ENCODE measurements around the gene NUDT19. TPM values are rescaled to one million over a fixed set of nuclear protein-coding genes. Genes with fewer than 3 reads are reported as not detected.
"Not testable (repeated sequence)": the region's sequence is repeated elsewhere in the genome, so short reads cannot be mapped to it uniquely, and the experiment has no call there.

Gene NUDT19
- total RNA-seq, 2 donors from 2014 or later: 12.6 to 14.7 TPM

DNA sequence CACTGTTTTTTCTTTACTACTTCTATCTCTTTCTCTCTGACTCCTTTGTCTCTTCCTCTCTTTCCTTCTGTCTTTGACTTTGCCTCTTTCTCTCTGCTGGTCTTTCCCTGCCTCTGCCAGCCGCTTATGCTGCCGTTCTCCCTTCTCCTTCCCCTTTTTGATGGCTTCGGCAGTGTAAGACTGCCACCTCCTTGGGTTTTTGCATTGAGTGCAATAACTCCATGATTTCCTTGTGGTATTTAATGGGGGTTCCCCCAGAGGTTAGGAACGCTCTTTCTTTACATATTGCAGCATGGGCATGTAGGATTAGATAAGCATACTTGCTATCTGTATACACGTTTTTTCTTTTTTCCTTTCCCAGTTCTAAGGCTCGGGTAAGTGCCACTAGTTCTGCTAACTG, 3.9 kb downstream of the NUDT19 start:
- DNase-seq; ATAC-seq; intact Hi-C loops (cut with DNase I): not testable (repeated sequence)

DNA sequence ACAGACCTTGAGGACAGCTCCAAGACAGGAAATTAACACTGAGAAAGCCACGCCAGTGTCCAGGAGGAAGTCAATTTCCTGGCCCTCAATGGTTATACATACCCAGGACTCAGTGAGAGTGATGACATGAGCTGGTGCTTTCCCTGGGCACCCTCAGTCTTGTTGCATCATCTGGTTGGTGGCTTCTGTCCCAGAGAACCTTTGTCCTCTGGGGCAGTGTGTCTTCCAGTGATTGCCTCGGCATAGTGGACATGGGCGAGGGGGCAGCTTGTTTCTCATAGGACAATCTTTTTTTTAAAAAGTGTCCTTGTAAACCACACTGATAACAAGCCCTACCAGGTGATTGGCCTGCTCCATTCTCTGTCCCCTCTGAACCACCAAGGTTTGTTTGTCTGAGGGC, 5.2 kb downstream of the NUDT19 start:
- ATAC-seq; intact Hi-C loops (cut with DNase I); DNase-seq: not testable (repeated sequence)

DNA sequence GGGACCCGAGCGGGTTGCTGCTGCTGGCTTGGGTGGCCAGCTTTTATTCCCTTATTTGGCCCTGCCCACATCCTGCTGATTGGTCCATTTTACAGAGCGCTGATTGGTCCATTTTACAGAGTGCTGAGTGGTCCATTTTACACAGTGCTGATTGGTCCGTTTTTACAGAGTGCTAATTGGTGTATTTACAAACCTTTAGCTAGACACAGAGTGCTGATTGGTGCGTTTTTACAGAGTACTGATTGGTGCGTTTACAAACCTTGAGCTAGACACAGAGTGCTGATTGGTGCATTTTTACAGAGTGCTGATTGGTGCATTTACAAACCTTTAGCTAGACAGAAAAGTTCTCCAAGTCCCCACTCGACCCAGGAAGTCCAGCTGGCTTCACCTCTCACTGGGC, 8.5 kb downstream of the NUDT19 start:
- DNase-seq; intact Hi-C loops (cut with DNase I); ATAC-seq: not testable (repeated sequence)

DNA sequence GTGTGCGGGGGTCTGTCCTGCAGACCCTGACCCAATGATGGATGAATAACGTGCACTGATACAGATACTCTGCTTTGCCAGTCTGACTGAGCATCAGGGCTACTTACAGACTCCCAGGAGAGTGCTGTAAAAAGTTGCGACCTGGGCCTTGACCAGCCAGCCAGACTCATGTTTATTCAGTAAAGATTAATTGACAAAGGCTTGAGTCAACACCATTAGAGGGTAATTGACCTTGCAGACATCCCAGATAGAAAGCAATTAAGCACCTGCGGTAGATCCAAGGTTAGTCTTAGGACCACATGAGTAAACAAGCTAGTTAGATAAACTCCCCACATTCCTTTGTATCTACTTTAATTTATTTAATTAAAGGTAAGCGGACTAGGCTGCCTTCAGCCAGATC, 10.4 kb downstream of the NUDT19 start:
- ATAC-seq (no peak), DNase-seq (no peak)
- intact Hi-C loops (cut with DNase I): no loop called here

- ATAC-seq; intact Hi-C loops (cut with DNase I); DNase-seq: not testable (repeated sequence)
Measured at GRCh38 chr19:32704006-32704405, 12.4 kb downstream of the NUDT19 start.

GRCh38 chr19:32708457-32708856, 16.8 kb downstream of the NUDT19 start:
- no peak for DNase-seq
- intact Hi-C loops (cut with DNase I): no loop called here
- no peak for ATAC-seq

DNA sequence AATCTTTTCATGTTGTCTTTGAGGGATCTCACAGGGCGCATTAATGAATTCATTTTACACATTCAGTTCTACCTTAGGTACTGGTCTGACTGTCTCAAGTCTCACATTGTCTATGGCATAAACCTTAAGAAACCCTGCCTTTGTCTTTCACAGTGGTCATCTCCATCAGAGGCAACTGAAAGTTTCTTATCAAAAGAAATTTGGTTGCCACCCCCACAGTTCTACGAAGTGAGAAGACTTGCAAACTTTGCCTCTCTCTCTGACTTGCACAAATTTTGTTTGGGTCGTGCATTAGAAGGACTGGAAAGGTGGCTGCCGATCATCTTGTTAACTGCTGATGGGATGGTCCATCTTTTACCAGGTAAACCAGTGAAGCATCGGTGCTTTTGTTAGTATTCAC, 17.4 kb downstream of the NUDT19 start:
- DNase-seq (no peak), ATAC-seq (no peak)
- intact Hi-C loops (cut with DNase I): no loop called here

DNA sequence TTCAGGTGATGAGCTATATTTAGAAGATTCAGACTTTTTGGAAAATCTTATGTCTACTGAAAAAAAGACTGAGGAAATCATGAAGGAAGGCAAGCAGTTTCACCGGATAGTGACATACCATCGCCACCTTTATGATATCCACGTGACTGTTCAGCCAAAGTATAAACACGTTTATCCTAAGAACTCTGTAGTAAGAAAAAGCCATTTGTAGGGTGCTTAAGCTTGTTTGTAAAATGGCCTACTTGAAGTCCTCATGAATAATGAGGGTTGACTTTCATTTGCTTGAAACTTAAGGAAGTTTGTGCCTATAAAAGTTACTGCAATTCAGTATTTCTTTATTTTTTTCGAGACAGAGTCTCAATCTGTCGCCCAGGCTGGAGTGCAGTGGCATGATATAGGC, 20.1 kb downstream of the NUDT19 start:
- DNase-seq: no peak
- no peak for ATAC-seq
- intact Hi-C loops (cut with DNase I): no loop called here

DNA sequence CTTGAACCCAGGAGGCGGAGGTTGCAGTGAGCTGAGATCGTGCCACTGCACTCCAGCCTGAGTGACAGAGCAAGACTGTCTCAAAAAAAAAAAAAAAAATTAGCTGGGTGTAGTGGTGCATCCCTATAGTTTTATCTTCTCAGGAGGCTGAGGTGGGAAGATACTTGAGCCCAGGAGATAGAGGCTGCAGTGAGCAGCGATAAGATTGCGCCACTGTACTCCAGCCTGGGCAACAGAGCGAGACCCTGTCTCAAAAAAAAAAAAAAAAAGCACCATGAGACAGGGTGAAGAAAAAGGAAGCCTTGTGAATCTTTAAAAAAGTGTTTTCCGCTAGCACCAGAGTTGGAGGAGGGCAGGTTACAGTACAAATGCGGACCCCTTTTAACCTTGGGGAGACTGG, 24.6 kb downstream of the NUDT19 start:
- DNase-seq; intact Hi-C loops (cut with DNase I); ATAC-seq: not testable (repeated sequence)

DNA sequence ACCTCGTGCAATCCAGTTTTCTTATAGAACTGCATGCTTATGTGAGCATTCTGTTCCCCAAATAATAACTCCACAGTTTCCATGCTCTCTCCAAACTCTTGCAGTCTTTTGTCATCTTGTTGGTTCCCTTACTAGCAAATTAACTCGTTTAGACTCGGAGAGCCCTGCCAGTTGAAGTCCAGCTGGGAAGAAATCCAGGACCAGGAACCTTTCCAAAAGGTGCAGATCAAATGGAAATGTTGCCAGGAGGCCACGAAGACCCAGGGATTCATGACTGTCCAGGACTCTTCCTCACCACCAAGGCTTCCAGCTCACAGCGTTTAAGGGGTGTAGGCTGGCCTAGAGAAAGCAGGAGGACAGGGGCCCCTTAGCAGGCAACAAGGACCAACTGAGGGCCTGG, 25.9 kb downstream of the NUDT19 start:
- ATAC-seq (no peak), DNase-seq (no peak)
- intact Hi-C loops (cut with DNase I): no loop called here

DNA sequence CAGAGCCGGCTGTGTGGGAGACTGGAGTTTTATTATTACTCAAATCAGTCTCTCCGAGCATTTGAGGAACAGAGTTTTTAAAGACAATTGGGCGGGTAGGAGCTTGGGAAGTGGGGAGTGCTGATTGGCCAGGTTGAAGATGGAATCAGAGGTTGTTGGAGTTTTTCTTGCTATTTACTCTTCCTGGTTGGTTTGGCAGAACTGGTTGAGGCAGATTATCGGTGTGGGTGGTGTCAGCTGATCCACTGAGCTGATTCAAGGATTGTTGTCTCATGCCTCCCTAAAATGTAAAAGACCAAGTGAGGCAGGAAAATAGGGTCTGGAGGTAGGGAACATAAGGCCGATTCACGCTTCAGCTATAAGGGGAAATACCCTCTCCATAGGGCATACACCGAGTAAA, 26.7 kb downstream of the NUDT19 start:
- DNase-seq: no peak
- no peak for ATAC-seq
- intact Hi-C loops (cut with DNase I): no loop called here

- intact Hi-C loops (cut with DNase I): no loop called here
- ATAC-seq (no peak), DNase-seq (no peak)
Measured at GRCh38 chr19:32719611-32720059, 28.0 kb downstream of the NUDT19 start, which contains the start of gene TDRD12. Gene TDRD12 (plus strand): TSS chr19:32719767. CDS start chr19:32720073, 306 bp downstream.

DNA sequence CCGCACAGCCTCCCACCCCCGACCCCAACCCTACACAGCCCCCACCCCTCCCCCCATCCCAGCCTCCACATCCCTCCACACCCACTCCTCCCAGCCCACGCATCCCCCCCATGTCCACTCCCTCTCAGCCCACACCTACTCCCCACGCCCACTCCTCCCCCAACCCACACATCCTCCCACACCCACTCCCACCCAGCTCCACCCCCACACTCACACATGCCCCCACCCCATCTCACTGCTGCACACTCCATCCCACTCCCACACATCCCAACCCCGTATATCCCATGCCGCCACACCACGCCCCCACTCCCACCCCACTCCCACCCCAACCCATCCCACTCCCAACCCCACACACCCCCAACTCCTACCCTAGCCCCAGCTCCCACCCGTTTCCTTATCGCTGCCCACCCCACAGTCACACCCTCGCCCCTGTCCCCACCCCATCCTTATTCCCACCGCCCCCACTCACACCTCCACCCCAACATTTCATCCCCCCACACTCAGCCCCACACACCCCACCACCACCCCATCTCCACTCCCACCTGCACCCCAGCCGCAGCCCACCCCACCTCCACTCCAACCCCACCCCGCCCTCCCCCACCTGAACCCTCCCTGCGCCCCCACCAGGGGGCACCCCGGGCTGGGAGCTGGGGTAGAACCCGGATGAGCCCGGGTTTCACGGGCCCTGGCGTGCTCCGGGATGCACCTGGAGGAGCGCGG, 28.8 kb downstream of the NUDT19 start:
- intact Hi-C loops (cut with DNase I): no loop called here
- ATAC-seq (no peak), DNase-seq (no peak)

- DNase-seq (no peak), ATAC-seq (no peak)
Measured at GRCh38 chr19:32720936-32721250, 29.3 kb downstream of the NUDT19 start.

GRCh38 chr19:32735936-32736335, 44.3 kb downstream of the NUDT19 start:
- ATAC-seq: no peak
- intact Hi-C loops (cut with DNase I): no loop called here
- no peak for DNase-seq

More at GRCh38 chr19:32720936-32721250, 29.3 kb downstream of the NUDT19 start:
- intact Hi-C loops (cut with DNase I): no loop called here

DNA sequence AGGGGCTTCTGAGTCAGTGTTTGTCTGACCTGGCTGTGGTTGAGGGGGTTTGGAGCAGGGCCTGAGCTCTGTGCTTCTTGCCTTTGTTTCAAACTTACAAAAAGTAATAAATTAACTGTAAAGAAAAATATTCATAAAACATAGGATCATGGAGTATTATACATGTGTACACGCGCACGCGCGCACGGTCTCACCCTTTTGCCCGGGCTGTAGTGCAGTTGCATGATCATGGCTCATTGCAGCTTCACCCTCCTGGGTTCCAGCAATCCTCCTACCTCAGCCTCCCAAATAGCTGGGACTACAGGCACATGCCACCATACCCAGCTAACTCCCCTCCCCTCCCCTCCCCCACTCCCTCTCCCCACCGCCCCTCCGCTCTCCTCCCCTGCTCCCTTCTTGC, 51.4 kb downstream of the NUDT19 start:
- DNase-seq (no peak), ATAC-seq (no peak)

GRCh38 chr19:32743447-32743846, 51.8 kb downstream of the NUDT19 start:
- no peak for ATAC-seq

More for the DNA sequence above, 51.4 kb downstream of the NUDT19 start:
- intact Hi-C loops (cut with DNase I): no loop called here

DNA sequence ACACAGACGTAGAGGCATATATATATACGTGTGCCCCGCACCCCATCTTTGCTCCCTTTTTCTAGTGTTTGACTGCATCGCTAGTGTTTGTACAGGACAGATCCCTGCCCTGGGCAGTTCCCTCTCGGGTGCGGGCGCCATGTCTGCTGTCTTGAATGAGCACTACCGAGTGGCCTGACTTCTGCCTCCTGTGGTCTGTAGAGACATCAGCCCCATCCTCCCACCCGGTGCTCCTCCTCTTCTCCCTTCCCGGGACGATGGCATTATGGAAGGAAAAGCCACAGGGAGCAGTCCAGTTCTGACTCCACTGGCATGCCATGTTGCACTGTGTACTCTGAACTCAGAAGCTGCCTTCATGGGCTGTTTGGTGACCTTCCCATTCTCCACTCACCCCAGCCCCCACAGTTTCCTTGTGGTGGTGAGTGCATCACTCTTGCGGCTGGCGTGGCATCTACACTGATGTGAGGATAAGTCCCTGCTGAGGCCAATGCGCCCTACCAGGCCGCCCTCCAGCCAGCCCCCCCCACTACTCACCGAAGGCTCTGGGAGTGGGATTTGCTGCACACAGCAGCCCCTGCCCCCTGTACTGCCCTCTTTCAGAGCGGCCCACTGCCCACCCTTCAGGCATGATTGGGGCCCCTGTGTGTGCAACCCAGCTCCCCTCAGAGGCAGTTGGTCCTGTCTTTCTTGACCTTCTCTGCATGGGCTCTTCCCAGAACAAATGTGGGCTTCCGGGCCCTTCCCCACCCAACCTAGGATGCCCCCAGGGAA, 53.1 kb downstream of the NUDT19 start:
- no peak for DNase-seq
- intact Hi-C loops (cut with DNase I): no loop called here
- ATAC-seq: no peak

More at GRCh38 chr19:32743447-32743846, 51.8 kb downstream of the NUDT19 start:
- intact Hi-C loops (cut with DNase I): no loop called here
- DNase-seq: no peak

GRCh38 chr19:32745594-32746251, 54.1 kb downstream of the NUDT19 start:
- DNase-seq; intact Hi-C loops (cut with DNase I); ATAC-seq: not testable (repeated sequence)

DNA sequence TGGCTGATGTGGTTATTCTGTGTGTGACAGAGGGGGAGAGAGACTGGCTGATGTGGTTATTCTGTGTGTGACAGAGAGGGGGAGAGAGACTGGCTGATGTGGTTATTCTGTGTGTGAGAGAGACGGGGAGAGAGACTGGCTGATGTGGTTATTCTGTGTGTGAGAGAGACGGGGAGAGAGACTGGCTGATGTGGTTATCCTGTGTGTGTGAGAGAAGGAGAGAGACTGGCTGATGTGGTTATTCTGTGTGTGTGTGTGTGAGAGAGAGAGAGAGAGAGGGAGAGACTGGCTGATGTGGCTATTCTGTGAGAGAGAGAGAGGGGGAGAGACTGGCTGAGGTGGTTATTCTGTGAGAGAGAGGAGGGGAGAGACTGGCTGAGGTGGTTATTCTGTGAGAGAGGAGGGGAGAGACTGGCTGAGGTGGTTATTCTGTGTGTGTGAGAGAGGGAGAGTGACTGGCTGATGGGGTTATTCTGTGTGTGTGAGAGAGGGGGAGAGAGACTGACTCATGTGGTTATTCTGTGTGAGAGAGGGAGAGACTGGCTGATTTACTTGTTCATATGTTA, 55.1 kb downstream of the NUDT19 start:
- ATAC-seq; intact Hi-C loops (cut with DNase I); DNase-seq: not testable (repeated sequence)
